Stromal cell of bone marrow (primary cell): ENCODE results near the gene GLRA2.

Experiments used
- DNase-seq: peaks from one replicate; pipeline ENCODE4 v3.0.0-alpha.2; 2012; ENCODE audit warnings: low read depth

Gene GLRA2

DNA sequence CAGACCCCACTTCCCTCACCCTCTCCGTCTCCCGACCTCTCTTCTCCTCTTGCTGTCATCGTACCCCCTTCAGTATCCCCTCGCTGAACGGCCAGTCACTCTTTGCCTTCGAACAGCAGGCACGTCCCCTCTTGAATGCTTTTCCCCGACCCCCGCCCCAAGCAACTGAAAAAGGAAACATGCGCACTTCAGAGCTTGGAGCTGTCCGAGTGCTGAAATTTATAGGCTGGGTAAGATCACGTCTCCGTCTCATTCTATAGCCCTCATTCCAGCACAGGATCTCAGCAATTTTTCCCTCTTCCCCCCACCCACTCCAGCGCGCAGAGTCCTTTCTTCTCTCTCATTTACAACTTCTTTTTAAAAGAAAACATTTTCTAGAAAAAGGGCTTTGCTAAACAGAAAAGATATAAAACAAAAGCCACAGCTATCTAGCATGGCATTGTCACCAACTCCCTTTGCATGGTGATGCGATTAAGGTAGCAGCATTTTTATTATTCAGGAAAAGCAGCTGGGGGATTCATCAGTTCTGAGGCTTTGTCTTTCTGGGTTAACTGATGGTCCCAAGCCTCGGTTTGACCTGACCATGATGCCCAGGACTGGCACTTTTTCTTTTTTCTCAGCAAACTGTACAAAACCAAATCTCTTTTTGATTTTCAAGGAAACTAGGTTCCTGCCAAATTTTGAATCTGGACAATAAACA lies at the start of gene GLRA2:
TSS of gene GLRA2 (plus strand) at position 247 of the 700 bp plus-strand sequence. CDS start 522 bp downstream, outside the sequence.
- peak; percentile 2 for DNase-seq

DNA sequence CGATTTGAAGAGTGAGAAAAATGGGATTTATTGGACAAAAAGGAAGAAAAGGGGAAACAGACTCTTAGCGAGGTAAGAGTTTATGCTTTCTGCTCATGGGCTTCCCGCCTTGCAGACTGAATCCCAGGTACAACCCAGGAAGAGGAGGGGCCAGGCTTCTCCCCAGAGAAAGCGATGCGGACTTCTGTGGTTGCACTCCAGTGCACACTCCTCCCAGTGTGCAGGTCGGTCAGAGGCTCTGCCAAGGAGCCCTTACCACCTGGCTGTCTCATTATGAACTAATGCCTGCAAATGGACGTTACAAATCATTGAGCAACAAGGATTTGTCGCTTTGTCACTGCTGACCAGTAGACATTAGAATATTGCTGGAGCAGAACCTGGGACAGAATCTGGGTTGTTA lies 39.9 kb upstream of the GLRA2 start:
- no peak for DNase-seq

DNA sequence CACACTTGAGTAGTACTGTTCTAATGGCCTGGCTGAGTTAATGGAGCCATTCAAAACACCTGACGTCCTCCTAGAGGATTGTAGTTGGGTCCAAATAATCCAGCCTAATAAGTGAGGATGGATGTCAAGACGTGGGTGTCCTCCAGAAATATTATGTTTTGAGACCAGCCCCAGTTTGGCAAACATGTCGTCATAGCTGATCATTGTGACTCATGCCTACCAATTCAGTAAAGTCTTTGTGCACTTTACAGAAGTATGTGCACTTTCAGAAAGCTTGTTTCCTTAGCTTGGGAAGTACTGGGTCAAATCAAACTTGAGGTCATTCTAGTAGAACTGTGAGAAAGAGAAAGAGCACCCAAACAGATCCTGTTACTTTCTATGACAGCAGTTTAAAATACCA lies 37.6 kb upstream of the GLRA2 start:
- no peak for DNase-seq

DNA sequence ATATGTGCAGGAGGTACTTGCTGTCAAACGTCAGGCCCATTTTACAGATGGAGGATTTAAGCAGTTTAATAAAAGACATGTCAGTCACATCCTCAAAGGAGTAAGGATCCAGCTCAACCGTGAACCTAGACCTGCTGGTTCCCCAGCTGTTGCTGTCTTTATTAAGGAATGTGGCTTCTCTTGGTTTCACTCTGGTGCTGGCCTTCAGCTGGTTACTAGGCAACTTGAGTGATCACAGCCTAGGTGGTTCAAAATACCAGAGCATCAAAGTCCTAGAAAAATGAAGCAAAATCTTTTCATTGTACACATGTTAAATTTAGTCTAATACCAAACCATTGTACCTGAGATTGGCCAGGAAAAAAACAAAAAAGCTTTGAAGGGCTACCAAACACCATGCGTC lies 32.7 kb upstream of the GLRA2 start:
- no peak for DNase-seq

DNA sequence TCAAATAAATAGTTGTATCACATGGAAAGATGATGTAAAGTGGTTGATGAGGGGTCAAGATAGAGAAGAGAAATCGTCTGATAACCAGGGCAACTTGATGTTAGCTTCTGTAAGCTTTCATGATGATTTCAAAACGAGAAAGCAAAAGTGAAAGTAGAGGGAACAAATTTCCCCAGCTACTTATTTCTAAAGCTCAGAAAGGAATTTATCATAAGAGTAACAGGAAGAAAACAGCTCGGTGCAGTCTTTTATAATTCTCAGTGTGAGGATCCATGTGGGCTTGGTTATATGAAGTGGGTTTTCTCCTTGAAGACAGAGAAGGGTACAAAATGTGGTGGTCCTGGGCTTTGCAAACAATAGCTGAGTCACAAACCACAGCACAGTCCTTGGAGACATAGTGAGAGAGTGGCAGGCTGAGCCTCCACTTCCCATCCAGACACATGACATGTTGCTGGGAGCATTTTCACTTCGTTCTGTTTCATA lies 32.1 kb upstream of the GLRA2 start:
- DNase-seq = peak; percentile 15

DNA sequence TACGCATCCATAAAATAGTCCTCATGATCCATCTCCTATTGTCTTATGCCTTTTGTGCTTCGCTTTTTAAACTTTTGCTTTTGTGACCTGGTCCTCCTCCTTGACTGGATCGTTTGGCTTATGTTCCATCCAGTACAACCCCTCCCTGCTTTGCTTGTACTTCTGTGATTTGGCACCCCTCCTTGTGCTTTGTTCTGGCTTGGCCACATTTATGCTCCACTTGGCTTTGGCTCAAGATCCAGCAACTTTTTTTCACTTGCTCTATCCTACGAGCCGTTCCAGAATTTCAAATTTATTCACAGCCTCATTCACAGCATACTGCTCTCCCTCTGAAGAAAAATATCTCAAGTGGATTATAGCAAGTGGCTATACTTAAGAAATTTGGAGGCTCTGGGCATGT lies 28.0 kb upstream of the GLRA2 start:
- no peak for DNase-seq

DNA sequence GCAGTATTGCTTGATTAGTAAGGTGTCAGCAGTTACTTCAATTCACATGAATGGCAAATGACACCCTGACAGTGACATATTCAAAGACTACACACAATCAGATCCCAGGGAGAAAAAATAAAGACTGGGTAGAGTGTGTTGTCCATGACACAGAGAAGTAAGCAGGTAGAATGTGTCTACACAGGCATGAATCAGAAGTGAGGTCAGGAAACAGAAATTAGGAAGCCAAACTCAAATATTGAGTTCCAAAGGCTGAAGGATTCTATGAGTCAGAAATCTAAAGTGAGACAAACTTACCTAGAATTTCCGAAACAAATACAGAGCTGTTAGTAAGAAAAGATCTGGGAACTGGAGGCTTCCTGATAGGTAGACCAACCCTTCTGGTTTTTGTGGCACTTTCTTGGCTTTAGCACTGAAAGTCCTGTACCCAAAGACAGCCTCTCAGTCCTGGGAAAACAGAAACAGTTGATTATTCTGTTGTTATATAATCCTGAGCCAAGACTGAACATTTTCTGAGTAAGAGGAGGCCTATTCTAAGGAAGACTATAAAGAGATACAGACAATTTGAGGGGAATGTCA lies 24.3 kb upstream of the GLRA2 start:
- DNase-seq = no peak

DNA sequence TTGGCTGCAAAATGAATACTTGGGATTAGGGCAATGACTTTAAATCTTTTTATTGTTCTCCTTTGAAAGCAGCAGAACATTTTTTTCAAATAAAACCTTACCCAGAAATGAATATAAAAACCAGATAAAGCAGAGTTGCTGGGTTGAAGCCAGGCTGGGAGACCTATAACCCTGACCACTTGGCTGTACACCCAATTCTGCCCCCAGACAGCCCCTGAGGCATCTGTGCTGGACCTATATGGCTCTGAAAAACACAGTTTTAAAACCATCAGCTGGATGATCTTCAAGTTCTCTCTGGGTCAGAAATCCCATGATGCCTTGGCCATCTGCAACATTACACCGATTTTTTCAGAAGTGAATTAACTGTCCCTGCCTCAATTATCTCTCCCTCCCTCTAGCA lies 23.7 kb upstream of the GLRA2 start:
- DNase-seq = no peak

DNA sequence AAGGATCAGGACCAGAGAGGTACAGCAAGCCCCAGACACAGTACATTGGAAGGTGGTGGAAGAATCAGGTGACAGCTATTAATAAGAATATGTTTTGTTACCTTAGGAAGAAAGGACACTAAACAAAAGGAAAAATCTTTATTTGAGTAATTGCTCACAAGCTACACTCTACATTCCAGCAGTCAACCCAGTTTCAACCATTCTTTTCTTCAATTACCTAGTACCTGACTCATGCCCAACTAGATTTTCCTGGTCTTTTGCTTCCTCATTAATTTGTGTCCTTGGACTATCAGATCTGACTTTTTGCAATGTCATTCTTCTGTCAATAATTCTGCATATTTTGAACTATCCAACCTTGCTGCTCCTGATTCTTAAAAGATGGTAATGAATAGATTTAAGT lies 22.5 kb upstream of the GLRA2 start:
- DNase-seq = no peak

DNA sequence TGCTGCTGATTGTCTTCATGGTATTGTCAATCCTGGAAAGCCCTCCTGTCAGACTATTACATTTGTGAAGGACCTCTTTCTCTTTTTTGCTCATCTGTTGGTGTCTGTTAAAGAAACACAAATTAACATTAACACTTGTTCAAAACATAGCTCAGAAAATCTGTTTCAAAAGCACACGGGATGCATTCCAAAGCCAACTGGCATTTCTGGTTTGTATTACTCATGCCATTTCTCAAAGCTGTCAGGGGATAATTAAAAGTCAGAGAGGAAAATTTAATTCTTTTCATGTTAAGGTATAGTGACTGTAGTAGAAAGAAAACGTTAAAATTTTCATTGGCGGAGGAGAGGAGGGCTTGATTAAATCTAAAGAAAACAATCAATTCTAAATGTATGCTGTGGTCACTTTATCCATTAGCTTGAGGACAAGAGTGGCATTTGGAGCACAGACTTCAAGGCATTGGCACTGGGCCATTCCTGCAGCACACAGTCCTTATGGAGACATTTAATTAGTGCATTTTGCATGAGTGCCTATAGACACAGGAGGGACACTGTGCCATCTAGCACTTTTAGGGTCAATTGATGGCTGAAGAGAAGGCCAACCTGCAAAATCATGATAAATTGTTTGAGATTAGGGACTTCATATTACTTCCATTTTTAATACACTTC lies 21.2 kb upstream of the GLRA2 start:
- no peak for DNase-seq

DNA sequence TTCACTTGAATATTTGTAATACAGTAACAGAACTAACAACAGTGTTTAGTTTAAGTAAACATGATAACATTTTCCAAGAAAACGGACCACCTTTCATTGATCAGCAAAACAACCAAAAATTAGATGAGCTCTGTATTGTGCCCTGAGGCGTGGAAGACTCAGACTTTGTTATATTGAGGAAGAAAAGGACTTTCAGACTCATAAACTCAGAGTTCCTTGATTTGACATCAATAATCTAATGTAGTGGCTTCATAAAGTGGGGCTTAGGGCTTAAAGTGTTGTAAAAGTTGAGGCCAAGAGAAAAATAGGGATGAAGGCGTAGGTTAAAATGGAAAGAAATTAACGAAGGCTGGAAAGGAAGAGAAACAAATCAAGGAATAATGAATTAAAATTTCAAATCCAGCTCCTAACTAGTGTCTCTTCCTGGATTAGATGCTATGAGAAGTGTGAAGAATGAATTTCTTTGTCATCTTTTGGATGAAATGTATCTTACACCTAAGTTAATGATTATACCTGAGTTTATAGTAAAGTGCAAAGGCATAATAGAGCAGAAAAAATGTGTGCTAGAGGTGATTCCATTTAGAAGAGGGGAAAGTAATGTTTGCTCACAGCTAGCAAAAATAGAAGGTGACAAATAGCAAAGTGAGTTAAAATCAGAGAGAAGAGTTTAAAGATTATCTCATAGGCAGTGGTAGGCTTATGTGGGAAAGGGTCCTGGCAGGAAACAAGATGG lies 19.8 kb upstream of the GLRA2 start:
- DNase-seq = no peak

DNA sequence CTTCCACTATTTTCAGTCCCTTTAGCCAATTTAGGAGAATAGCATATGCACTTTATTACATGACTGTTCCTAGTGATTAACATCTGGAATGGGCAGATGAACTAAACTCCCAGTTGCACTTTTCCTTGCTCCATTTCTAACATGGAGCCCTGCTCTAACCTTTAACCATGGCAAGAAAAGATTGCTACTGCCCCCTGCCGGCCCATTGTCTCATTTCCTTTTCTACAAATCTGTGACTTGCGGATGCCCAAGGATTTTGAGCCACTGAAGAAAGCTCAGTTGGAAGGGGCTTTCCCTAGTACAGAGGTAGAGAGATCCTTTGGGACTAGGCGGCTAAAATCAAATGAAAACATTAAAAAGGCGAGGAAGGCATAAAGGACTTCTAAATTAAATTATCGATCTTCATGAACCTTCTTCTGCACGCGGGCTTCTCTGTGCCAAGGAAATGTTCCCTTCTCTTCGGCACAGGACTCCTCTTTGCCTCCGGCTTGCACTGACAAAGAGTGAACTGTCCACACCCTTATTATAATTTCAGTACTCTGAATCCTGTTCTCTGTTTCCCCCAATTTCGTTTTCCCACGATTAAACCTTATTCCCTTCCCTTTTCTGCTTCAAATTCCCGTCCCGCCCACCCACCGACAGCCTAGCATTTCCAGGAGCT lies 577 bp upstream of the GLRA2 start:
- peak; percentile 18 for DNase-seq

DNA sequence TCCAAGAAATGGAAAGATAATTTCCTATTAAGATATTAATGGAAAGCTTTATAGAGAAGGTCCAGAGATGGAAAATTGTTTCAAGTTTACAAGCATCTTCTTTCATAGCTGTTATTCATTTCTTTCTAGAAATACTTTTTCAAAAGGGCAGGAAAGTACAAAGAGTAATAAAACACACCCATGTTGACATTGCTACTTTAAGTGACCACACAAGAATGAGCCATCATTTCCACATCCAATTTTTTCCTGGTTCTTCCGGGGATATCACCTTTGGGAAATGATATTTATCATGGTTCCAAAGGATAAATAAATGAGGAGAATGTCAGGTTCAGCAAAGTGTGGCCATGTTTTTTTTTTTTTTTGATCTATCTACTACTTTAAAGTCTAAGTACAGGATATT lies 4.5 kb downstream of the GLRA2 start:
- no peak for DNase-seq

DNA sequence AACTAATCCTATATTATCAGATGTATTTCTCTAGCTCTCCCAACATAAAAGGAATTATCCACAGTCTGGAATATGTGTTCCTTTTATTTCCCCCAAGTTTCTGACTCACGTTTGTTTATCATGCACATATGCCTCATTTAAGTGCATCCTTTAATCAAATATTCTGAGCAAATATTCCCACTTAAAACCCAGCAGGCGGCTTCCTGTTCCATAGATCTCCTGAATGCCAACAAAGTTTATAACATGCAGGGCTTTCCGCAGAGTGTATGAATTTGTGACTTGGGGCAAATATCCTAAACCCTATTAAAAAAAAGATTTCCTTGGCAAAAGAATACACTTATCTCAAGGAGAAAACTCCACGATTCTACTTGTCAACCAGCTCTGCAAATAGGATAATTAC lies 16.9 kb downstream of the GLRA2 start:
- DNase-seq = no peak

DNA sequence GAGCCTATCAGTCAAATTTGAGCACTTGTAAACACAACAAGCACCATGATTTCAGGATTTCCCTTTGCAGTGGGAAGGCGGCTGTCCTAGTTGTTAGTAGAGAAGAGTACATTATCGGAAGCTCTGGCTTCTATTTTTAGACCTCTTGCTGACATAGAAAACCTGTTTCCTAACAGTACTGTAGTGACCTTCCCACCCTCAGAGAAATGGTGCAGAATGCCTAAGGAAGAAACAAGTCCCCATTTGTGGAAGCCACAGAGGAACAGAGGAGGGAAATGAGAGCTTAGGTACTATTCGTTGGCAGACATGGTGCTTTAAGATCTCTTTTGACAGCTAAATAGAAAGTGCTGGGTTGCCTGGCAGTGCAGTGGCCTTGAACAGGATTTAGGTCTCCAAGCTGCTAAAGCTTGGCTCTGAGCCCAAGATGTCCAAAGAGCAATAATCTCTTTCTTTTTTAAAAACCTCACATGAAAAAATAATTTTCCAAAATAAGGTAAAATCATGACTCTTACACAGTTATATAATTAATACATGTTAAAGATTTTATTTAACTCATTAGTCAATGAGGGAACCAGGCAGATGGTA lies 24.9 kb downstream of the GLRA2 start:
- DNase-seq = no peak

DNA sequence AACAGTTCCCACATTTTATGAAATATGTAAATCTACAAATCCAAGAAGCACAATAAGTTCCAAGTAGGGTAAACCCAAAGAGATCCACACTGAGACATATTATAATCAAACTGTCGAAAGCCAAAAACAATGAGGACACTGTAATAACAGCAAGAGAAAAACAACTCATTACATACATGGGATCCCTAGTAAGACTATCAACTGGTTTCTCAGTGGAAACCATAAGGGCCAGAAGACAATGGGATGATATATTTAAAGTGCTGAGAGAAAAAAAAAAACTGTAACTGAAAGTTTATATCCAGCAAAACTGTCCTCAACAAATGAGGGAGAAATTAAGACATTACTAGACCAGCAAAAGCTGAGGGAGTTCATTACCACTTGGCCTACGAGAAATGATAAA lies 34.7 kb downstream of the GLRA2 start:
- DNase-seq = no peak

DNA sequence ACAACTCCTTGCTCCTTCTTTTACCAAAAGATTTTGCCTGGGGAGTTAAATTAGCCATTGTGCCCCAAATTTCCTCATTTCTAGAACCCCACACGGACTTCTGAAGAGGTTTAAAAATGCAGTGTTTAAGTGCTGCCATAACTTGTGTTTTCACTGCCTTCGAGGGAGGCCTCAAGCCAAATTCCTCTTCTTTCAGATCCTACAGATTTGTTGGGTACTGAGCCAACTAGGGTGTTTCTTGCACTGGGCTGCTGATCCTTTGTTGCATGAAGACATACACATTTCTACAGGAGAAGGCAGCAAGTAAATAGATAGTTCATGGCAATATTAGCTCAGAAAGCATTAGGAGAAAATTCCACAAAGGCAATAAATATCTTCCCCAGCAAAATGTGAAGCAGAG lies 43.8 kb downstream of the GLRA2 start:
- DNase-seq = no peak

DNA sequence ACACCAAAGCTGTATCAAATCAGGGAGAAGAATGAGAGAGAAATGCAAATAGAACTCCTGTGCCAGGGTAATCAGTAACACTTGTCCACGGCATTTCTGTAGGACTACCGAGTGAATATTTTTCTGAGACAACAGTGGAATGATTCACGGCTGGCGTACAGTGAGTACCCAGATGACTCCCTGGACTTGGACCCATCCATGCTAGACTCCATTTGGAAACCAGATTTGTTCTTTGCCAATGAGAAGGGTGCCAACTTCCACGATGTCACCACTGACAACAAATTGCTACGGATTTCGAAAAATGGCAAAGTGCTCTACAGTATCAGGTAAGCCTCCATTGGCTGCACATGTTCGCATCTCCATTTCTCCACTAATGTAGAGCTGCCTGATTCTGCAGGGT lies 51.7 kb downstream of the GLRA2 start:
- no peak for DNase-seq

DNA sequence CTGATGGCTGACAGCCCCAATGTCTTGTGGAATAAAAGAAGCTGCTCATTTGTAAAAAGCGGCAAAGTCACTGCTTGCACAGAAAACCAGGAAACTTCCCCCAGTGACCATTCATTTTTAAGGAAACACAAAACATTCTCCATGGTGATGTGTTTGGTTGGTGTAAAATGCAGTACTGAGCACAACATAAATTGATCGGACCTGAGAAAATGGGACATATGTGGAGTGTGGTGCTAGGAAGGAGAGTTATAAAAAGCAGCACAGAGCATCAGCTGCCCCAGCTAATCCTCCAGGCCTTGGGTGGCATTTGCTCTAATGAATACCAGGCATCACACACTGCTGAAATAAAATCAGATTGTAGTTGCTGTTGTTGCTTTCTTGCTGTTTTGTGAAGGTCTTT lies 55.2 kb downstream of the GLRA2 start:
- no peak for DNase-seq

DNA sequence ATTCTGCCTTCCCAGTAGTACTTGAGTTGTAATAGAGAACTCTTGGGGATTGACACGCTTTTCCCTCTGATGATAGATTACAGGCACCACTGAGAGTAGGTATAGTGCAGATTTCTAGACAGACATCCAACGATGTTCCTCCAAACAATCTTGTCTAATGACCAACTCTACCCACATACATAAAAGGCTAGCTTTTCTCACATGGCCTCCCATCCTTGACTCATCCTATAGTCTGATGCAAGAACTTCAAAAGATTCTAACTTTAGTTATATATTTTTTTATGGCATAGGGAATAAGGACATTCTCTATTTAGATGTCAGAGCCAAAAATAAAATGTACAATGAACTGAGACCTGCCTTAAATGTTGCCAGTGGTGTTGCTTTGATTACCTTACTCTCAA lies 60.9 kb downstream of the GLRA2 start:
- DNase-seq = no peak

DNA sequence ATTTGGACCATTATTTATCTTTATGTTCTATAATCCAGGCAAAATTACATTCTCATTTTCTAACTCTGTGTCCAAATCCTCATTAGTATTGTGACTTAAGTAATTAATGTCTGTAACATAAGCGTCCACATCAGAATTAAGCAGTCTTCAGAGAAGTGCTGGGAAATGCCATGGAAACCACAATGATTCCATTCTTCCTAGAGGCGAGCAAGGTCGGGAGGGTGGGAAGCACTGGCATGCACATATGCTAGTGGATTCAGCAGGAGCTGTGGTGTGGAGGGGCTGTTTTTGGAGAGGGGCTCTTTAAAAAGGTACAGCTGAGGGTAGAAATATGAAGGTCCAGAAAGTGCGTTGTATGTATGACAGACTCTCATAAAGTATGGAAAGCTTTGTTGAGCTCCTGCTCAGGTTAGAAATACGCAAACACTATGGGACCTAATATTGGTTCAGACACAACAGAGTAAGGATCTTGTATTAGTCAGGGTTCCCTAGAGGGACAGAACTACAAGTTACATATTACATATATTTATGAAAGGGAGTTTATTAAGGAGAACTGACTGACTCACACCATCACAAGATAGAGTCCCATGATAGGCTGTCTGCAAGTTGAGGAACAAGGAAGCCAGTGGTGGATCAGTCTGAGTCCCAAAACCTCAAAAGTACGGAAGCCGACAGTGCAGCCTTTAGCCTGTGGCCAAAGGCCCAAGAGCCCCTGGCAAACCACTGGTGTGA lies 61.5 kb downstream of the GLRA2 start:
- no peak for DNase-seq
